Femur (tissue), 1 donor: Measurements from ENCODE around the gene ASXL1.
"Not testable (repeated sequence)": the region's sequence is repeated elsewhere in the genome, so short reads cannot be mapped to it uniquely, and the experiment has no call there.

ENCODE experiments used
- DNase-seq: peaks from one replicate; pipeline ENCODE4 v3.0.0-alpha.2; 2017

Gene ASXL1

GRCh38 chr20:32363492-32363891 is 5.4 kb downstream of the ASXL1 start:
- no peak for DNase-seq

GRCh38 chr20:32364554-32365208 is 6.5 kb downstream of the ASXL1 start:
- no peak for DNase-seq

- no peak for DNase-seq
Measured at GRCh38 chr20:32365564-32365963, 7.4 kb downstream of the ASXL1 start.

- no peak for DNase-seq
Measured at GRCh38 chr20:32366380-32366779, 8.2 kb downstream of the ASXL1 start.

- DNase-seq: no peak
Measured at GRCh38 chr20:32368323-32368722, 10.2 kb downstream of the ASXL1 start.

- DNase-seq: no peak
Measured at GRCh38 chr20:32368925-32369324, 10.8 kb downstream of the ASXL1 start.

- DNase-seq: no peak
Measured at GRCh38 chr20:32370897-32371296, 12.8 kb downstream of the ASXL1 start.

- no peak for DNase-seq
Measured at GRCh38 chr20:32378461-32378860, 20.3 kb downstream of the ASXL1 start.

GRCh38 chr20:32380037-32380436 is 21.9 kb downstream of the ASXL1 start:
- DNase-seq: not testable (repeated sequence)

- DNase-seq: no peak
Measured at GRCh38 chr20:32380745-32381144, 22.6 kb downstream of the ASXL1 start.

- DNase-seq: no peak
Measured at GRCh38 chr20:32382102-32382950, 24.2 kb downstream of the ASXL1 start.

- DNase-seq: not testable (repeated sequence)
Measured at GRCh38 chr20:32383441-32383840, 25.3 kb downstream of the ASXL1 start.

- no peak for DNase-seq
Measured at GRCh38 chr20:32385541-32385940, 27.4 kb downstream of the ASXL1 start.

- DNase-seq: no peak
Measured at GRCh38 chr20:32386091-32386490, 28.0 kb downstream of the ASXL1 start.

- DNase-seq: no peak
Measured at GRCh38 chr20:32387252-32387651, 29.1 kb downstream of the ASXL1 start.

GRCh38 chr20:32391003-32391402 is 32.9 kb downstream of the ASXL1 start:
- DNase-seq: no peak

GRCh38 chr20:32395066-32395465 is 36.9 kb downstream of the ASXL1 start:
- DNase-seq: no peak

GRCh38 chr20:32396646-32397160 is 38.6 kb downstream of the ASXL1 start:
- no peak for DNase-seq

GRCh38 chr20:32397567-32398084 is 39.5 kb downstream of the ASXL1 start:
- no peak for DNase-seq

GRCh38 chr20:32400476-32400875 is 42.3 kb downstream of the ASXL1 start:
- DNase-seq: no peak

GRCh38 chr20:32404017-32404416 is 45.9 kb downstream of the ASXL1 start:
- DNase-seq: no peak

GRCh38 chr20:32406701-32407100 is 48.6 kb downstream of the ASXL1 start:
- no peak for DNase-seq

GRCh38 chr20:32407131-32407750 is 49.1 kb downstream of the ASXL1 start:
- DNase-seq: not testable (repeated sequence)
